NCI-H526 treated with DMSO at 0.1 percent for 48 hours (cell line): ENCODE results near the gene CAPN15.

Experiments used
- DNase-seq: peaks from one replicate; lab custom pipeline; 2025; lab: John Stamatoyannopoulos, UW

Gene CAPN15

DNA sequence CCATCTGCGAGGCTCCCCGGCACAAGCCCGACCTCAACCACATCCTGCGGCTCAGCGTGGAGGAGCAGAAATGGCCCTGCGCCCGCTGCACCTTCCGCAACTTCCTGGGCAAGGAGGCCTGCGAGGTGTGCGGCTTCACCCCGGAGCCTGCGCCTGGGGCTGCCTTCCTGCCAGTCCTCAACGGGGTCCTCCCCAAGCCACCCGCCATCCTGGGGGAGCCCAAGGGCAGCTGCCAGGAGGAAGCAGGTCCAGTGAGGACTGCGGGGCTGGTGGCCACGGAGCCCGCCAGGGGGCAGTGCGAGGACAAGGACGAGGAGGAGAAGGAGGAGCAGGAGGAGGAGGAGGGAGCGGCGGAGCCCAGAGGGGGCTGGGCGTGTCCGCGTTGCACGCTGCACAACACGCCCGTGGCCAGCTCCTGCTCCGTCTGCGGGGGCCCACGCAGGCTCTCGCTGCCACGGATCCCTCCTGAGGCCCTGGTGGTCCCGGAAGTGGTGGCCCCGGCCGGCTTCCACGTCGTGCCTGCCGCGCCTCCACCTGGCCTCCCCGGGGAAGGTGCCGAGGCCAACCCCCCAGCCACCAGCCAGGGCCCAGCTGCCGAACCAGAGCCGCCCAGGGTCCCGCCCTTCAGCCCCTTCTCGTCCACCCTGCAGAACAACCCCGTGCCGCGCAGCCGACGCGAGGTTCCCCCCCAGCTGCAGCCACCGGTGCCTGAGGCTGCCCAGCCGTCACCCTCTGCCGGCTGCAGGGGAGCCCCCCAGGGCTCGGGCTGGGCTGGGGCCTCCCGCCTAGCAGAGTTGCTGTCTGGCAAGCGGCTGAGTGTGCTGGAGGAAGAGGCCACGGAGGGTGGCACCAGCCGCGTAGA is 19.6 kb downstream of the CAPN15 start:
- DNase-seq: no peak

DNA sequence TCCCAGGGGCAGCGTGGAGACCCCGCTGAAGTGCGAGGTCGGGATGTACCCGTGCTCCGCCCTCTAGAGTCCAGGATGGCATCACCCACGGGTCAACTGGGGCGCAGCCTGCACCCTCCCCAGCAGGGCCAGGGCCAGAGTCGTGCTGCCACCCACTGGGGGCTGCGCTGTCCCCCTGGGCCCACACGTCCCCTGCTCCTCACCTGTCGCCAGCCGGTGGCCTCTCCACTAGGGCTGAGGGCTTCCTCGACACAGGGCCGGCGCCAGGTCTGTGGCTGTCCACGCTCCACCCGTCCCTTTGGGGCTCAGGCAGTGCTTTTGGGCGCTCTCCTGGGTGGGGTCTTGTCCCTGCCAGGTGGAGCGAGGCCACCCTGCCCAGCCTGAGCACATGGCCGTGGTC is 21.1 kb downstream of the CAPN15 start:
- no peak for DNase-seq

DNA sequence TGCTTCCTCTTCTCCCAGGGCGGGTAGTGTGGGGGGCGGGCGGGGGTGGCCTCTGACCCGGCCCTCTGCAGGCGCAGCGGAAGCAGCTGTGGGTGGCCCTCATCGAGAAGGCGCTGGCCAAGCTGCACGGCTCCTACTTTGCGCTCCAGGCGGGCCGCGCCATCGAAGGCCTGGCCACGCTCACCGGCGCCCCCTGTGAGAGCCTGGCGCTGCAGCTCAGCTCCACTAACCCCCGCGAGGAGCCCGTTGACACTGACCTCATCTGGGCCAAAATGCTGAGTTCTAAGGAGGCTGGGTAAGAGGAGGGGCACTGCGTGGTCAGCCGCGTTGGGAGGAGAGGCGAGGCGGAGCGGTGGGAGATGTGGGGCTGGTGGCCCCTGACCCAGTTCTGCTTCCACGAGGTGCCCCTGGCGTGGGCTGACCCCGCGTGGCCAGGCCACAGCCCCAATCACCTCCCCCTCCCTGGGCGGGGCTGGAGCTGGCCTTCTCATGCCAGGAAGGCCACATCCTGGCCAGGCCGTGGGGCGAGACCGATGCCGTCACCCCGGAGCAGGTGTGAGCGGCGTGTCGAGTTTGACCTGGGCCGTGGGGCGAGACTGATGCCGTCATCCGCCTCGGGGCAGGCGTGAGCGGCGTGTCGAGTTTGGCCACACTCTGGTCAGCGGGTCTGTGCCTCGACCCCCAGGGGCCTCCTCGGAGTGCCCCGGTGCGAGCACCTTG is 22.2 kb downstream of the CAPN15 start:
- no peak for DNase-seq

DNA sequence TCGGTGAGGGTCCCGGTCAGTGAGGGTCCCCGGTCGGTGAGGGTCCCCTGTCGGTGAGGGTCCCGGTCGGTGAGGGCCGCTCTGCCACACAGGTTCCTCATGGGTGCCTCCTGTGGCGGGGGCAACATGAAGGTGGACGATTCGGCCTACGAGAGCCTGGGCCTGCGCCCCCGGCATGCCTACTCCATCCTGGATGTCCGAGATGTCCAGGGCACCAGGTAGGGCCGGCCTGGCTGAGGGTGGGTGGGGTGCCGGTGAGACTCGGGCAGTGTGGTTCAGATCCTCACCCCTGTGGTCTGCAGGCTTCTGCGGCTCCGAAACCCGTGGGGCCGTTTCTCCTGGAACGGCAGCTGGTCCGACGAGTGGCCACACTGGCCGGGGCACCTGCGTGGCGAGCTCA is 23.7 kb downstream of the CAPN15 start:
- no peak for DNase-seq

DNA sequence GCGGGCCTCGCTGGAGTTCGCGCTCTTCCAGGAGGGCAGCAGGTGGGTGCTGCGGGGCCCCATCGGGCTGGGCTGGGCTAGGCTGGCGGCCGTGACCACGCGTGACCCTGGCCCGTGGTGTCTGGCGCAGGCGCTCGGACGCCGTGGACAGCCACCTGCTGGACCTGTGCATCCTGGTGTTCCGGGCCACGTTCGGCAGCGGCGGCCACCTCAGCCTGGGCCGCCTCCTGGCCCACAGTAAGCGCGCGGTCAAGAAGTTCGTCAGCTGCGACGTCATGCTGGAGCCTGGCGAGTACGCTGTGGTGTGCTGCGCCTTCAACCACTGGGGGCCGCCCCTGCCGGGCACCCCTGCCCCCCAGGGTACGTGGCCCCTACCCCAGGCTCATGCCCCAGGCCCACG is 24.7 kb downstream of the CAPN15 start:
- no peak for DNase-seq

DNA sequence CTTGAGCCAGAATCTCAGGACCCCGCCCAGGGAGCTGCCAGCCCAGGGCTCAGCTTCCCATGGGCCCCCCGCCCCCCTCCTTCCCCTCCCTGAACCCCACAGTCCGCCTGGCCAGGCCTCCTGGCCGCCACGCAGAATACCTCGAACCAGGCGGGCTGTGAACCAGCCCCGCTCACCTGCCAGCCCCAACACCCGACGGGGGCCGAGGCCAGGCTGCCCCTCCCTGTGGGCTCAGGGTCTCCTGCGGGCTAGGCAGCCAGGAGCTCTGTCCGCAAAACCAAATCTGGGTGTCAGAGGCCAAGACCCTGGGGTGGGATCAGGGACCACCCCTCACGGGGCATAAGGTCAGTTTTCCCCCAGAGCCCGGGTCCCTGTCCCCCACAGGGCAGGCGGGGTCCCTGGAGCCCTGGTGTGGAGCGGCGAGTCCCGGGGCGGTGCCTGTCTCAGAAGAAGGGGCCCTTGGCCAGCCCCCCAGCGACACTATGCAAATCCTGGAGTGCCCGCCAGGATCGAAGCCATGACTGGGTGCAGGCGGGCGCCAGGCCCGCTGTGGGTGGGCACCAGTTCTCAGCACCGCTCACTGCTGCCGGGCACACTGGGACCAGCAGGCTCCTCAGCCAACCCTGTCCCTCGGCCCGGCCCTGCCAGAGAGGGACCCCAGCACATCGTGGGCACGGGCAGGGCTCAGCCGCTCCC is 26.2 kb downstream of the CAPN15 start:
- no peak for DNase-seq

DNA sequence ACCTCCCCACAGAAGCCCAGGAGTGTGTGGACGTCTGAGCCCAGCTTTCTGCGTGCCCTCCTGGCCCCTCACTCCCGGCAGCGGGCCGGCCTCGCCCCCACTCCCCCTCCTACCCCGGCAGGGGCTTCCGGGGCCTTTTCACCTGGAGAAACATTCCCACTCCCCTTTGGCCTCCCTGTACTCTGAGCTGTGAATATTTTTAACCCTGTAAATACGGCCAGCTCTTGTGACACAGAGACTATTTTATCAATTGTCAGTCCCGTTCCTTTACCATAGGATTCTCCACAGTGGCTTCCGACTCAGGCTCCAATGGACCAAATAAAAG is 26.7 kb downstream of the CAPN15 start:
- no peak for DNase-seq

DNA sequence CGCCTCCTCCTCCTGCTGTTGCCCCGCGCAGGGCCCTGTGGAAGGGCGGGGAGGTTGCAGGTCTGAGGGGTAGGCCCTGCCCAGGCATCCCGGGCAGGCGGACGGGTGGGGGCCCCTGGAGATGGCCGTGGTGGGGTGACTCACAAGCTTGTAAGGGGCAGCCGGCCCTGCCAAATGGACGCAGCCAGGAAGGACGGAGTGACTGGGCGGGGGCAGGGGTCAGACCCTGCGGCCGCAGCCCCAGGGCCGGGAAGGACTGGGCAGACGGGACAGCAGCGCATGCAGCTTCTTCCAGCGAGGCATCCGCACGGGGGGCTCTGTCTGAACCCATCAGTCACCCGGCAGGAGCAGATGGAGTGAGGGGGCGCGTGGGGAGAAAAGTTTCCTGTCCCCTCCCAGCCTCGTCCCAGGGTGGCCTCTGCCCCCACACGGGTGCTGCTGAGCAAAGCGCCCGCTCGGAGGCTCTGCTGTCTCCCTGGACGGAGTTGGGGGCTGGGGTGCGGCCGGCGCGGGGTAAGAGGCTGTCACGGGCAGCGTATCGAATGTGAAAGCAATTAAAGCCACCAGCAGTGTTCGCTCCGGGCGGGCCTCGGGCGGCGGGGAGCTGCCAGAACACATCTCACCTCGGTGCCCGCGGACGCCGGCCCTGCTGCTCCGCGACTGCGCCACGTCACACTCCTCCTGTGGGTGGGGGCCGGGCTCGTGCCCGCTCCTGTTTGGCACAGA is 27.3 kb downstream of the CAPN15 start:
- DNase-seq: no peak

DNA sequence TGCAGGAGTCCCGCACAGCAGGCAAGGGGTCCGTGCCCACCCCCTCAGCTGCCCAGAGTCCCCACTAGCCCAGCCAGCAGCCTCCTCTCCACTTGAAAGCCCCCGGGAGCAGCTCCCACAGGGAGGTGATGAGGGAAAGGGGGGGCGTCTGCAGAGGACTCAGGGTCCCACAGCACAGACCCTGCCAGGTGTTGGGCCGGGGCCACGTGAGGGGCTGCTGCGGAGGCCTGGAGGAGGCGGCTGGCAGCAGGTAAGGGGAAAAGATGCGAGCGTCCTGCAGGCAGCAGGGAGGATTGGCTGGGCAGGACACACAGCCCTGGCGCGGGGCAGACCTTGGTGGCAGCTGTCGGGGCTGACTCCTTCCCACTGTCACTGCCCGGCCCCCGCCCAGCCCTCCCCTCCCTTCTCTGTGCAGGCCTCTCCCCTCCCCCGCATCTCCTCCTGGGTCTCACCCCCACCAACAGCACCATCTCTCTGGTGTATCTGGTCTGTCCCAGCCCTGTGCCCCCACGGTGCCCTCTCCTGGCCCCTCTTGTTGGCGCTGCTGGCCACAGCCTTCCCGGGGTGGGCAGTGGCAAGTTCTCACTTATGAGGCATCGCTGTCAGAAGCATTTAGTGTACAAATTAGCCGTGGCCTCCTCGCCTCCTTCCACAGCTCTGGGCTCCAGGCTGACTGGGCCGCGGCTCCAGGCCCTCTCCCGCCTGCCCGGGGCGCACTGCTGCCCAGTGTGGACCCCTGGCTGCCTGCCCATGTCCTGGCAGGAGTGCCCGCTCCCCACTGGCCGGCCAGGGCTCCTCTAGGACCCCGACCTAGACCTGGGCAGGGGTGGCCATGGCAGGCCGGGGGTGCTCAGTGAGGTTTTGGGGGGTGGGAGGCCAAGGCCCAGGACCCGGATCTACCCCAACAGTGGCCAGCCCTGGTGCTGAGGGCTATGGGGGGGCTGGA is 28.3 kb downstream of the CAPN15 start:
- no peak for DNase-seq

DNA sequence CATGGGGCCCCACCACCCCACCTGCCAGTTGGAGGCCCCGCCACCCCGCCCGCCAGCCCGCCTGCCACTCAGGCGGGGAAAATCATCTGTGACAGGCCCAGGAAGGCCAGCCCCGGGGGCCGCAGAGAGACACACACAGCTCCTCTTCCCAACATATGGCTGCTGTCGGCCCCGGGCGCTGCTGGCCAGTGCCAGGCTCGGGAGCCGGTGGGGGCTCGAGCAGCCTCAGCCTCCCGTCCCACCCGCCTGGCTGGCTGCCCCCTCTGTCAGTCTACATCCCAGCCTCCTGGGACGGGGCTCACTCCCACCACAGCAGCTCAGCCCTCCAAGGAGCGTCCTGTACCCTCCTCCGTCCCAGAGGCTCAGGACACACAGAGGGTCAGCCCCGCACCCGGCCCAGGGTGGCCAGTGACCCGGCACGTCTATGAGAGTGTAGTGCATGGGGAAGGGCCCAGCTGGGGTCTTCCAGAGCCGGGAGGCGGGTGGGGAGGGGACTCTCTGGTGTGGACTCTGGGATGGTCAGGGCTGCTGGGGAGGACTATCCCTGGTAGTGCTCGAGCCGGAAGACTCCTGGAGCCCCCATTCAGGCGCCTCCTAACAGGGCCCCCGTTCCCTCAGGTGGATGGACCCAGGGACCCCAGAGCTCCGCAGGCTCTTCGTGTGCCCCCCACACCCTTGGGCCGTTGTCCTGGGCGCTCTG is 29.1 kb downstream of the CAPN15 start:
- no peak for DNase-seq

DNA sequence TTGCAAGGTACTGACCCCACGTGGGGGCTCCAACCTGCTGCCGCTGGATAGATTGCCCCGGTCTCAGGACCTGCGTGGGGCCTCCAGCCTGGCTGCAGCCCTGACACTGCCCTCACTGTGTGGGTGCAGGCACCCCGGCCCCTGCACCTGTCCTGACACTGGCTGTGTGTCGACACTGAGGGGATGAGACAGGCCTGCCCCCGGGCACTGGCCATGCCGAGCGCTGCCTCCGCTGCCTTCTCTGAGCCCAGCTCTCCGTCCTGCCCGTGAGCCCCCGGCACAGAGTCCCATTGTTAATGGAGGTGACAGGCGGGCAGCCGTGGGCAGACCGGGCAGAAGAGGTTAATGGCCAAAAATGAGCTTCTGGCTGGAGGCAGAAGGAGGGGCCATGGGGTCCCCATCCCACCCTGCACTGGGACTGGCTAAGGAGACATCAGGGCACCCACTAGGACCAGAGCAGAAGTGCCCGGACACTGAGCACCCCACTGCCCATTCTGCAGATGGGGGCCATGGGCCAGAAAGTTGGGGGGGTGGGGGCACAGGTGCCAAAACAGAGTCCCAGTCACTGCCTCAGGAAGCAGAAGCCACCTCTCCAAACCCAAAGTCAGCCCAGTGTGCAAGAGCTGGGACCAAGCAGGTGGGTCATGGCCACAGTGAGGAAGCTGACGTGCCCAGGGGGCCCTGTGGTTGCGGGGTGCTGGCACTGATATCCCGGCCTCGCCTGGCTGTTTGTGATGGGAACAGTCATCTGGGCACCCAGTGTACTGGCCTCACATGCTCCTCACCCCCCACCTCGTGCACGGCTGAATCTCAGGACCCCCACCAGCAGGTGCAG is 30.2 kb downstream of the CAPN15 start:
- no peak for DNase-seq

DNA sequence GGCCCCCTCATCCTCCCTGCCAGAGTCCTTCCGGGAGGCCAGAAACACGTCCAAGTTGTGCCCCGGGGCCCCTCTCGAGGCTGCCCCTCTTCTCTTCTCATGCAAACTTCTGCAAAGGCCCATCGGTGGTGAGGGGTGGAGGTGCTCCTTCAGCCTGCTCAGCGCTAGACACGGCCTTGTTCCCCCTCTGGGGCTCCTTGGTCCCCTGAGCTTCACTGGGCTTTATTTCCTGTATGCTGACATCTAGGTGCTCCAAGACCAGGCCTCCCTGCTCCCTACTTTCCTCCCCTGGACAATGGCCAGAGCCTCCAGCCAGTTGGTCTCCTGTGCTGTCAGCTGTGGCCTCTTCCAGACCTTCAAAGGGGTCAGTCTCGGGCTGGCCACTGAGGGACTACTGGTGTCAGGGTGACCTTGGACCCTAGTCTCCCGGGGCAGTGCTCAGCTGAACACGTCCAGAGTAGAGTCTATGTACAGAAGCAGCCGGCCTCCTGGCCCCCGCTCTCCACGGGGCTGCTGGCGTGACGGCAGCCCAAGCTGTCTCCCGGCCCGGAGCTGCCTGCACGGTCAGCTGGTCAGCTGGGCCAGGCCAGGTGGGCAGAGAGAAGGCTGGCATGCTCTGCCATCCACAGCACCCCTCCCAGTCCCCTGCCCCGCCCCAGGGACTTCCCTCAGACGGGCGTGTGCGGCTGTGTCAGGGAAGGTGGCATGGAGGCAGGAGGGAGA is 30.9 kb downstream of the CAPN15 start:
- no peak for DNase-seq

DNA sequence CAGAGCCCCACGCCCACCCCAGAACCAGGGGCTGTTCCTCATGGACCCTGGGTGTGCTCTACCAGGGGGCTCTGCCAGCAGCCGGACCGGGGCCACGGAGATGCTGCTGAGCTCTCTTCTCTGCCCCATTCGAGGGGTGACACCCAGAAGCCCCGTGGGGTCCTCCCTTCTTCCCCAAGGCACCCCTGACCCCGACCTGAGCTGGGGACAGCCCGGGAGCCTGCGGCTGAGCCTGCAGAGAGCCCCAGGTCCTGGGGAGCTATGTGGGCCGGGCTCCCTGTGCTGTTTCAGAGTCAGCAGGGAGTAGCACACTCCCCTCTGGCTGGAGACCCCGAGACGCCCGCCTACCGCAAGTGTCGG is 31.5 kb downstream of the CAPN15 start:
- no peak for DNase-seq

DNA sequence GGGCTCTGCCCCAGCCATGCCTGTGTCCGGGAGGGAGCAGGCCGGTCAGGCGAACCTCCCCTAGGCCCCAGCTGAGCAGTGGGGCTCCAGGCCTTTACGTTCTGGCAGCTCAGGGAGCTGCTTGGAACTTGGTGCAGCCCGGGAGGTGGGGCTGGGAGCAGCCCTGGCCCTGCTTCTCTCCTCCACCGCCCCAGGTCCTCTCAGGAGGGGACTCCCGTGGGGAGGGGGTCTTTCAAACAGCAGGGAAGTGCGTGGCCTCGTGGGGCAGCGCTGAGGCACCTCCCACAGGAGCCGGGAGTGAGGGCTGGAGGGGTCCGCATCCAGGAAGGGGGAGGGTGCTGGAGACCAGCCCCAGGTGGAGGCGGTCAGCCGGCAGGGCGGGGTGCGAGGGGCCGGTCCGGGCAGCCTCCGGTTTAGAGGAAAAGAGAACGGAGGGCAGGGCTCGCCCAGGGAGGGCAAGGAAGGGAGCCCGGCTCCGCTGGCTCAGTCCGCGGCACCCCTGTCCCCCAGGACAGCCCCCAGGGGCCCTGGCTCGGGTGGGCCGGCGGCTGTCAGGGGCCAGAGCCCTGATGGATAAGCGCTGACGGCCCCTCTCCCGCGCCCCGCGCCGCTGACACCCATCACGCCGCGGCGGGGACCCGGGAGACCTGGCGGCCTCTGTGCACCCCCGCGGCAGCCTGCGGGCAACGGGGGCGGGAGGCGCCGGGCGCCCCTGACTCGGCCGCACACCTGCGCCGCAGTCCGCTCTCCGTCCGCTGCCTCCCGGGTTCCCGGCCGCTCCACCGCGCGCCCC is 32.1 kb downstream of the CAPN15 start:
- DNase-seq: no peak

DNA sequence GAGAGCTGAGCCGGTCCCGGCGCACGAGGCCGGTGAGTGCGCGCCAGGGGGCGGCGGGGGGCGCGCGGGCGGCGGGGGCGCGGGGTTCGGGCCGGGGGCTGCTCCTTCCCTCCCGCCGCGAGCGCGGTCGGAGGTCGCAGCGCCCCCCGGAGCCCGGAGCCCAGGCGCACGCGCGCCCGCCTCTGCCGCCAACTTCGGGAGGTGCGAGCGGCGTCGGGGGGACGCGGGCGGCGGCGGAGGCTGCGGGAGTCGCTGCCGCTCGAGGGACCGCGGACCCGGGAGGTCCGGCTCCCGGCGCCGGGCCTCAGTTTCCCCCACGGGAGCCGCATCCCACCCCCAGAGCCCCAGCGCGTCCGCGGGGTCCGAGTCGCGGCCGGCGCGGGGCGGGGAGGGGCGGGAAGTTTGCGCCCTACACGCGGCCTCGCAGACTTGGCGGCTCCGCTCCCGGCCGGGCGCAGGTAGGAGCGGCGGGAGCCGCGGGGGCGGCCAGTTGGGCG is 32.7 kb downstream of the CAPN15 start, which contains the start of gene PRR35:
PRR35 (plus strand) TSS at position 191 of the 497 bp plus-strand sequence. CDS start 2,901 bp downstream, outside the sequence.
- no peak for DNase-seq

DNA sequence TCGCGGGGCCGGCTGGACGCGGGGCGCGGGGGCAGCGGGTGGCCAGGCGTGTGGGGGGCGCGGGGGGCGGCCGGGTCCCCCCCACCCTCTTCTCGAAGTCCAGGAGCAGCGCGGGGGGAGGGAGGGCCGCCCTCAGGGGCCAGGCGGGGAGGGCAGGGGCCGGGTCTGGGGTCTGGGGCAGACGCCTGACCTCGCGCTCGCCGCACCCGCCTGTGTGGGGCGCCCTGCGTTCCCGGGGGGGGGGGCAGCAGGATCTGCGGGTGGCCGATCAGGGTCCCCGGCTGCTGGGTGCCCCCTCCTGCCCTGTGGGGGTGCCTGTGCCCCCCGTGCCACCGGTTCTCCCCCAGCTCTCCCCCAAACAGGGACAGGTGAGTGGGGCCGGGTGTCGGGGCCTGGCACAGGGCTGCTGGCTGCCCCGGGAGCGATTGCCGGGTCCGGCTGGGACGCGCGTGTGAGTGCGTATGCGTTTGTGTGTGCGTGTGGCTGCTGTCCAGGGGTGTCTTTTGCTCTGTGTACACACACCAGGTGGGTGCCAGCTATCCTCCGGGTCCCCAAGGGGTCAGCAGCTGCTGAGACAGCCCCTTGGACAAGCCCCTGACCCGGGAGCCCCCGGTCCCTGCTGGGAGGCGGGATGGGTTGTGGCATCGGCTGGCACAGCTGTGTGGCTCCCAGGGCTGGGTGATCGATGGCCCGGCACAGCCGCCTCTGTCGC is 33.3 kb downstream of the CAPN15 start:
- no peak for DNase-seq

DNA sequence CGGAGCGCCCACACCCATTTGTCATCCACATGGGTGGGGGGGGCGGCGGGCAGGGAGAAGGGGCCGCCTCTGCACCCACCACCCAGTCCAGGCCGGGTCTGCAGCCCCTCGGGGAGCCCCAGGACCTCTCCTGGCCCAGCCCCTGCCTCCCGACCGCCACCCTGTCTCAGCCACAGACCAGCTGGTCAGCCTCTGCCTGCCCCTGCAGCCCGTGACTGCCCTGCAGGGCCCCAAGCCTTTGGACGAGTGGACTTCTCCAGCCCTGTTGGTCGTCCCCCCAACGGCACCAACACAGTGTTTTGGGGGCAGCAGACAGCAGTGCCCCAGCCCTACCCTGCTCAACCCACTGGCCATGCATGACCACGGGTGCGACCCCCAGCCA is 33.9 kb downstream of the CAPN15 start:
- DNase-seq: no peak
